Naive B cell (primary cell): ENCODE measurements around the gene SPATA2. TPM values are rescaled to one million over a fixed set of nuclear protein-coding genes. Genes with fewer than 3 reads are reported as not detected.

Source experiments
- ATAC-seq, 2 donors: fragments of 150-1000 bp; cut with Tn5 transposase; 2 replicates each; pipeline ENCODE4 v1.10.0; 2021; ENCODE audit warnings: low read depth in 2 of 2, mild to moderate bottlenecking in 2 of 2, moderate library complexity in 2 of 2
- DNase-seq: peaks from one replicate; pipeline ENCODE4 v3.0.0; 2022
- H3K27ac Mint-ChIP-seq, 6 donors: one replicate each; pipeline ENCODE4 v1.8.0; 2020 to 2022; ENCODE audit warnings: mild to moderate bottlenecking in 6 of 6, mixed read lengths in 6 of 6, moderate library complexity in 5 of 6, inconsistent platforms in 2 of 6
- H3K27me3 Mint-ChIP-seq, 3 donors: one replicate each; pipeline ENCODE4 v1.8.0; 2021 to 2022; ENCODE audit warnings: mixed read lengths in 3 of 3, mild to moderate bottlenecking in 1 of 3
- H3K36me3 Mint-ChIP-seq, 2 donors: one replicate each; pipeline ENCODE4 v1.8.0; 2020 to 2022; ENCODE audit warnings: mixed read lengths in 2 of 2, inconsistent platforms in 1 of 2, mild to moderate bottlenecking in 1 of 2
- H3K4me1 Mint-ChIP-seq, 3 donors: one replicate each; pipeline ENCODE4 v1.8.0; 2020 to 2022; ENCODE audit warnings: mixed read lengths in 3 of 3, inconsistent platforms in 1 of 3, mild to moderate bottlenecking in 1 of 3, moderate library complexity in 1 of 3
- H3K4me3 Mint-ChIP-seq, 8 donors: one replicate each; pipeline ENCODE4 v1.8.0; 2020 to 2022; ENCODE audit warnings: mild to moderate bottlenecking in 8 of 8, mixed read lengths in 8 of 8, moderate library complexity in 8 of 8, inconsistent platforms in 2 of 8
- H3K9me3 Mint-ChIP-seq, 7 donors: one replicate each; pipeline ENCODE4 v1.8.0; 2020 to 2022; ENCODE audit warnings: mixed read lengths in 7 of 7, mild to moderate bottlenecking in 5 of 7, inconsistent platforms in 2 of 7, moderate library complexity in 1 of 7
- polyA plus RNA-seq, 6 donors: library from polyadenylated mRNA; unstranded; fragments of 300-500 nt; fragmentation: Illumina TruSeq; gene quantifications; one replicate each; pipeline ENCODE4 v1.2.3, GENCODE V29; 2021; ENCODE audit warnings: low read depth in 6 of 6

SPATA2 gene
- polyA plus RNA-seq, 6 donors from 2014 or later, result 4.0 to 8.5 (median 4.7) TPM

GRCh38 chr20:49892260-49892659 lies 23.1 kb downstream of the SPATA2 start:
- Mint-ChIP-seq H3K9me3 (no peaks in the 10 kb centered on the region), H3K4me3 (no peak overlapping the region), H3K27me3 (no peaks in the 10 kb centered on the region), H3K27ac (peak overlapping the region in 1 of 6 donors; percentile 85), H3K36me3 (peaks cover 0 to 11% of the 10 kb centered on the region in 2 donors), H3K4me1 (peaks cover 13 to 20% (median 14%) of the 10 kb centered on the region in 3 donors)
- no peak for ATAC-seq
- DNase-seq, result no peak

DNA sequence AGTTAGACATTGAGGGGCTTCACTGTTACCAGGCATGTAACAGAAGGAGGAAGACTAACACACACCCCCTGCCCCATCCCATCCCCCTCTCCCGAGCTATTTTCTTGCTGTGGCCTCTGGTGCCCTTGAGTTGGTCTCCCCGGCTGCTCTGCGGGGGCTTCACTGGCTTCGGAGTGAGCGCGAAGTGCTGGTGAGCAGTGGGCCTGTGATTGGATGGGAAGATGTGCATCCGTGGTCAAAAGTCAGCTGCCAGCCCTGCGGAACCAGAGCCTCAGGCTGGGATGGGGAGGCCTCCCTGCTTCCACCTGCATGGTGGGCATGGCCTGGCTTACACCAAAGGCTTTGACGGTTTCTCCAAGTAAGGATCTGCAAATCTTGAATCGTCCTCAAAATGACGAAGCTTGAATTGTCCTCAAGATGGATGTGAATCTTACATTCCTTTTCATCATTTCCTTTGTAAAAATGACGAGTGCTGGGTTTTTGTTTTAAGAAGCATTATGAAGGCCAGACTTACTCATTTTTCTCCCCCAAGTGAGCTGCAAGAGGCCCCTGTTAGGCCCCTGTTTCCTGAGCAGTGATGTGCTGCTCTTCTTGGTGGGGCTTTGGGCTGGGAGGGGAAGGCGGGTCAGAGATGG lies 23.7 kb downstream of the SPATA2 start:
- H3K27ac Mint-ChIP-seq, result peak overlapping the region in 2 of 6 donors; percentile 41 to 42
- peaks cover 0 to 13% of the 10 kb centered on the region in 2 donors for H3K36me3 Mint-ChIP-seq
- ATAC-seq (no peak), DNase-seq (no peak)
- peaks cover 13 to 20% (median 13%) of the 10 kb centered on the region in 3 donors for H3K4me1 Mint-ChIP-seq
- H3K4me3 Mint-ChIP-seq, result peak overlapping the region in 1 of 8 donors; percentile 59
- no peaks in the 10 kb centered on the region for H3K9me3 Mint-ChIP-seq
- H3K27me3 Mint-ChIP-seq, result no peaks in the 10 kb centered on the region

DNA sequence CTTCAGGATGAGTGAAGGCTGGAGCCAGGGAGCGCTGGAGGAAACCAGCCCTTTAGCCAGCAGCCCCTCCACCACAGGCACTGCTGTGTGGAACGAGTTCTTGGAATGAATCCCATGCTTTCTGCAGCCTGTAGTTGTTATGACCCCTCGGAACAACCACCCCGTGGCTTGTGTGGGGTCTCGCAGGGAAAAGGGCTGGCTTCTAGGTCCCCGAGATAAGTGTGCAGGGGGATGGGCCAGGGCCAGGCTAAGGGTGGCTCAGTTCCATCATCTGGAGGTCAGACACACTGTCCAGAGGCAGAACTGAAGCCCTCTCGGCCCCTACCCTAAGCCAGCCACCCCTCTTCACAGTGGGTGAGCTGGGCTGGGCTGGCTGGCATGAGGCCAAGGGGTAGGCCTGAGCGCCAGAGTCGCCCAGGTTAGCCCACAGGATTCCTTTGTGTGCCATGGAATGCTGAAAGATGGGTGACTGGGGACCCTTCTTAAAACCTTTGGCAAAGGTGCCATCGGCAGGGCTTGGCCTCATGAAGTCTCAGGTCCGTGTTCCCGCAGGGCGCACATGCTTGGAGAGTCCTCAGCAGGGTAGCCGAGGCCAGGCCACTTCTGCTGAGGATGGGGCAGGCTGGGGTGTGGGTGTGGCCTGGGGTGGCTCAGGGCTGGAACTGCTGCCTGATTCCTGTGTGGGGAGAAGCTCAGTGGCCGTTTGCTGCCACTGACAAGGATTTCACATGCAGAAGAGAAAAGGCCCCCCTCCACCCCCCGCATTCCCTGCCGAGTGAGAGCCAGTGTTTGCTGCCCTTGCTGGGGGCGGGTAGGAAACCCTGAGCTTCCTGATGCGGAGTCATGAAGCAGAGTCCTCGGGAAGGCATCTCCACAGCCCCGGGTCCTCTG lies 24.6 kb downstream of the SPATA2 start:
- DNase-seq (no peak), ATAC-seq (no peak)
- Mint-ChIP-seq H3K4me1 (peaks cover 13 to 20% (median 17%) of the 10 kb centered on the region in 3 donors), H3K27ac (peak overlapping the region in 3 of 6 donors; percentile 18 to 67 (median 42)), H3K9me3 (no peaks in the 10 kb centered on the region), H3K36me3 (peaks cover 0 to 21% of the 10 kb centered on the region in 2 donors), H3K27me3 (no peaks in the 10 kb centered on the region), H3K4me3 (no peak overlapping the region)

DNA sequence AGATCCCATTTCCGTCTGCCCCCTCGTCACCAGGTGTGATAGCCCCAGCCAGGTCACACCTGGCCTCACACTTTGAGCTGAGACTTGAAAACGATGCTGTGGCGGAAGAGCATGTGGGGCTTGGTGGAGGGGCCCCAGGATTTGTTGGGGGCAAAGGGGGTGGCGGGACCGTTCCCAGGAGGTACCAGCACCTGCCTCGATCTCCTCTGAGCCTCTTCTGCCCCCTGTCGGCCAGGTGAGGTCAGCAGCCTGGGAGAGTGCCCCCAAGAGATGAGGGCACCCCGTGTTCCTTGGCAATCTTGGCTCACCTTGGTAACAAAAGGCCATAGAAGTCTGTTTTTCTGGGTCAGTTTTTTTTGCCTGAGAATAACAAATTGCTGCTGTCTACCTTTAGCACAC lies 25.4 kb downstream of the SPATA2 start:
- peaks cover 12 to 20% (median 17%) of the 10 kb centered on the region in 3 donors for H3K4me1 Mint-ChIP-seq
- H3K27ac Mint-ChIP-seq, result peak overlapping the region in 4 of 6 donors; percentile 16 to 67 (median 21)
- peaks cover 0 to 21% of the 10 kb centered on the region in 2 donors for H3K36me3 Mint-ChIP-seq
- no peak overlapping the region for H3K4me3 Mint-ChIP-seq
- no peaks in the 10 kb centered on the region for H3K9me3 Mint-ChIP-seq
- no peak for DNase-seq
- ATAC-seq, result no peak
- no peaks in the 10 kb centered on the region for H3K27me3 Mint-ChIP-seq

GRCh38 chr20:49889001-49889934 lies 26.1 kb downstream of the SPATA2 start:
- Mint-ChIP-seq H3K4me1 (peaks cover 9 to 20% (median 16%) of the 10 kb centered on the region in 3 donors), H3K9me3 (no peaks in the 10 kb centered on the region), H3K27ac (peak overlapping the region in 3 of 6 donors; percentile 43 to 65 (median 51)), H3K4me3 (no peak overlapping the region), H3K36me3 (peaks cover 0 to 21% of the 10 kb centered on the region in 2 donors), H3K27me3 (no peaks in the 10 kb centered on the region)
- ATAC-seq (no peak), DNase-seq (no peak)

- peaks cover 5 to 20% (median 14%) of the 10 kb centered on the region in 3 donors for H3K4me1 Mint-ChIP-seq
- ATAC-seq (peak; percentile 63), DNase-seq (peak; percentile 27)
- peaks cover 0 to 26% of the 10 kb centered on the region in 2 donors for H3K36me3 Mint-ChIP-seq
- no peak overlapping the region for H3K4me3 Mint-ChIP-seq
- no peaks in the 10 kb centered on the region for H3K9me3 Mint-ChIP-seq
- H3K27me3 Mint-ChIP-seq, result no peaks in the 10 kb centered on the region
- H3K27ac Mint-ChIP-seq, result peak overlapping the region in 3 of 6 donors; percentile 43 to 69 (median 57)
Observed at GRCh38 chr20:49888212-49889000, 26.9 kb downstream of the SPATA2 start.

DNA sequence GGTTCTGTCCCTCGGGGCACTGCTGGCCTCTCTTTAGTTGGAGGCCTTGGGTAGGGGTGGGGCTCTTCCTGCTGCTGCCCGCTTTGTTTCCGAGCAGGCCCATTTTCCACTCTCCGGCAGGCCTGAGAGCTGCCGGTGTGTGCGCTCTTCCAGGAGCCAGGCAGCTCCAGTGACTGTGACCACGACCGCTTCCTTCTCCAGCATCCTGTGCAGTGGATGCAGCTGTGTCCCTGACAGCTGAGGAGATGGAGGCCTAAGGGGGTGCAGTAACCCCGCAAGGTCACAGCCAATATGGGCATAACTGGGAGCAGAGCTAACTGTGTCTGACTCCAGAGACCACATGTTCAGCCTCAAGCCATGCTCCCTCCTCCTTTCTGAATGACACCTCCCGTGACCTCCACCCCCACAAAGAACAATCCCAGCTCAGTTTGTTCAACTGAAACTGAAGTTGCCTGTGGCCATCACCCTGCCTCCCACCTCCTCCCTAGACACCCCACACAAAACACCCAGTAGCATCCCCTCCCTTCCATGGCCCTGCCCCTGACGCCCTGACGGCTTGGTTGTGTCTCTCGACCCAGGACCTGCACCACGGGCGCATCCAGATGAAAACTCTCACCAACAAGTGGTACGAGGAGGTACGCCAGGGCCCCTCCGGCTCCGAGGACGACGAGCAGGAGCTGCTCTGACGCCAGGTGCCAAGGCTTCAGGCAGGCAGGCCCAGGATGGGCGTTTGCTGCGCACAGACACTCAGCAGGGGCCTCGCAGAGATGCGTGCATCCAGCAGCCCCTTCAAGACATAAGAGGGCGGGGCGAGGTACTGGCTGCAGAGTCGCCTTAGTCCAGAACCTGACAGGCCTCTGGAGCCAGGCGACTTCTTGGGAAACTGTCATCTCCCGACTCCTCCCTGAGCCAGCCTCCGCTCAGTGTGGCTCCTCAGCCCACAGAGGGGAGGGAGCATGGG lies 27.8 kb downstream of the SPATA2 start:
- no peak for ATAC-seq
- no peak for DNase-seq
- H3K36me3 Mint-ChIP-seq, result peaks cover 0 to 29% of the 10 kb centered on the region in 2 donors
- H3K4me3 Mint-ChIP-seq, result peak overlapping the region in 1 of 8 donors; percentile 73
- H3K27ac Mint-ChIP-seq, result peak overlapping the region in 3 of 6 donors; percentile 22 to 89 (median 77)
- no peaks in the 10 kb centered on the region for H3K27me3 Mint-ChIP-seq
- H3K4me1 Mint-ChIP-seq, result peaks cover 5 to 20% (median 14%) of the 10 kb centered on the region in 3 donors
- no peaks in the 10 kb centered on the region for H3K9me3 Mint-ChIP-seq

DNA sequence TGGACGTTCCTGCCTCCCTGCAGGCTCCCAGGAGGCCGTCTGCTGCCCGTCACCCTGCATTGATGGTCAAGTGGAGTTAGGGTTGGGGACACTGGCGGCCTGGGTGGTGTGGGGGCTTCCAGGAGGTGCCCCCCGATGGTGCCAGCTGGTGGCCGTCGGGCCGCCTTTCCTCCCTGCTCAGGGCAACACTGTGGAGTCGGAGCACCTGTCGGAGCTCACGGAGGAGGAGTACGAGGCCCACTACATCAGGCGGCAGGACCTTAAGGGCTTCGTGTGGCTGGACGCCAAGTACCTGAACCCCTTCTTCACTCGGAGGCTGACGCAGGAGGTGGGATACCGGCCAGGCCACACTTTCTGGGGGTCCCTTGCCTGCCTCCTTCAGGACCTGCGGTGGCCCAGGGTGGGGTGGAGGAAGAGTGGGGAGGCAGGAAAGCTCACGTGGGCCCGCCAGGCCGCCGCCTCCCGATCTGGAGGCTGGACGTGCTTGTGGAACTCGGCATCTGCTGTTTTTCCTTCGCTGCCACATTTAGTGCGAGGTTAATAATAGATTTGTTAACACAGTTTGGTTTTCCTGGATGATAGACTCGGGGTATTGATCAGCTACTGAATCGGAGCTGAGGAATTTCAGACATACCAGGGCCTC lies 28.6 kb downstream of the SPATA2 start:
- H3K9me3 Mint-ChIP-seq, result no peaks in the 10 kb centered on the region
- peak overlapping the region in 4 of 6 donors; percentile 12 to 87 (median 54) for H3K27ac Mint-ChIP-seq
- peaks cover 0 to 36% of the 10 kb centered on the region in 2 donors for H3K36me3 Mint-ChIP-seq
- H3K4me3 Mint-ChIP-seq, result no peak overlapping the region
- H3K27me3 Mint-ChIP-seq, result no peaks in the 10 kb centered on the region
- DNase-seq, result no peak
- no peak for ATAC-seq
- peaks cover 5 to 20% (median 14%) of the 10 kb centered on the region in 3 donors for H3K4me1 Mint-ChIP-seq

- peak overlapping the region in 1 of 6 donors; percentile 12 for H3K27ac Mint-ChIP-seq
Observed at GRCh38 chr20:49885558-49886332, 29.6 kb downstream of the SPATA2 start.

GRCh38 chr20:49883246-49883802 lies 32.0 kb downstream of the SPATA2 start:
- ATAC-seq (no peak), DNase-seq (no peak)
- Mint-ChIP-seq H3K36me3 (peaks cover 0 to 37% of the 10 kb centered on the region in 2 donors), H3K4me1 (peaks cover 0 to 8% (median 5%) of the 10 kb centered on the region in 3 donors), H3K9me3 (no peaks in the 10 kb centered on the region), H3K27ac (peak overlapping the region in 3 of 6 donors; percentile 38 to 64 (median 56)), H3K4me3 (no peak overlapping the region), H3K27me3 (no peaks in the 10 kb centered on the region)

More at GRCh38 chr20:49885558-49886332, 29.6 kb downstream of the SPATA2 start:
- H3K4me3 Mint-ChIP-seq, result no peak overlapping the region
- peaks cover 5 to 20% (median 14%) of the 10 kb centered on the region in 3 donors for H3K4me1 Mint-ChIP-seq
- ATAC-seq (no peak), DNase-seq (no peak)
- no peaks in the 10 kb centered on the region for H3K27me3 Mint-ChIP-seq
- H3K9me3 Mint-ChIP-seq, result no peaks in the 10 kb centered on the region
- H3K36me3 Mint-ChIP-seq, result peaks cover 0 to 40% of the 10 kb centered on the region in 2 donors
